SK-N-MC (cell line): ENCODE results near the gene SLAIN2.

Experiments
- EZH2 ChIP-seq: fragments of 200-600 bp; sonication (generic); IDR thresholded peaks from one replicate; pipeline ENCODE4 v1.6.1; 2017; ENCODE audit warnings: antibody characterized with exemption
- FOXP2 ChIP-seq: optimal IDR thresholded peaks from 2 replicates; pipeline ENCODE3; 2011; ENCODE audit warnings: mild to moderate bottlenecking, moderate library complexity; ENCODE audit not compliant: insufficient read depth; ENCODE audit errors: extremely low read length, control extremely low read depth
- POLR2AphosphoS5 ChIP-seq: IDR thresholded peaks from 2 replicates; pipeline ENCODE4 v1.6.1; 2012; ENCODE audit warnings: mild to moderate bottlenecking, low read depth, low read length, borderline replicate concordance

GRCh38 chr4:48400416-48400815 is 59.1 kb downstream of the SLAIN2 start:
- TF ChIP-seq EZH2 (no peak), POLR2AphosphoS5 (no peak), FOXP2 (no peak)
